ENCODE data around the gene NPAS3.

DNA sequence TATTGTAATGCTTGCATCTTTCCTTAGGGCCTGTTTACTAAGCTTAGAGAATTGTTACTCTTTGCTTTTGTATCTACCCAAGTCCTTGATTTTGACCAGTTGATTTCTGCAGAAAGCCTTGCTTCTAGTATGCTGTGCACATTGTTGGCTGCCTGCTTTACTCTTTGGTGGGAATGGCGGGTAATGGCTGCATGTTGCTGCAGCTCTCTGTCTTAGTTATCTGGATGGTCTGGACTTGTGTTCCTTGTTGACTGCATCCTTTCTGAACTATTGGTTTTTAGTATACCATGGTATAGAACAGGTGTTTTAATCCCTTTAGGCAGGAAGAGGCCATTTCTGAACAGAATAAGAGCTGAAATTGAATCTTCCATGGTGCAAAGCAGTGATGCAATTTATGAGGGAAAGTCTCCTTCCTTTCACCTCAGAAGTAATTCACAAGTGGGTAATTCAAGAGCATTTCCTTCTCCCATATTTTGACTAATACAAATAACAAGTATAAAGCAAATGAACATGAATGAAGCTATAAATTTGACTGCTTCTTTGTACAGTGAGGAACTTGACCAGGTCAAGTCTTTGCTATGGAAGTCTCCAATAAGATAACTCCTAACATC lies 466.4 kb downstream of the NPAS3 start:
- TF ChIP-seq, protein P1, sequence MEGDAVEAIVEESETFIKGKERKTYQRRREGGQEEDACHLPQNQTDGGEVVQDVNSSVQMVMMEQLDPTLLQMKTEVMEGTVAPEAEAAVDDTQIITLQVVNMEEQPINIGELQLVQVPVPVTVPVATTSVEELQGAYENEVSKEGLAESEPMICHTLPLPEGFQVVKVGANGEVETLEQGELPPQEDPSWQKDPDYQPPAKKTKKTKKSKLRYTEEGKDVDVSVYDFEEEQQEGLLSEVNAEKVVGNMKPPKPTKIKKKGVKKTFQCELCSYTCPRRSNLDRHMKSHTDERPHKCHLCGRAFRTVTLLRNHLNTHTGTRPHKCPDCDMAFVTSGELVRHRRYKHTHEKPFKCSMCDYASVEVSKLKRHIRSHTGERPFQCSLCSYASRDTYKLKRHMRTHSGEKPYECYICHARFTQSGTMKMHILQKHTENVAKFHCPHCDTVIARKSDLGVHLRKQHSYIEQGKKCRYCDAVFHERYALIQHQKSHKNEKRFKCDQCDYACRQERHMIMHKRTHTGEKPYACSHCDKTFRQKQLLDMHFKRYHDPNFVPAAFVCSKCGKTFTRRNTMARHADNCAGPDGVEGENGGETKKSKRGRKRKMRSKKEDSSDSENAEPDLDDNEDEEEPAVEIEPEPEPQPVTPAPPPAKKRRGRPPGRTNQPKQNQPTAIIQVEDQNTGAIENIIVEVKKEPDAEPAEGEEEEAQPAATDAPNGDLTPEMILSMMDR (IDR thresholded peaks at IDR 0.05; ENCODE audit: low read depth, low read length), result no peak
- no peak for TF ChIP-seq EZH2phosphoT487 (IDR thresholded peaks at IDR 0.05; ENCODE audit: low read depth)

Measured in OCI-LY3 (cell line).